Upper lobe of left lung (tissue), 4 donors: ENCODE data around the gene RIPOR2.

Experiments used
- CTCF ChIP-seq, 6 experiments: fragments of 450-650 bp in 4 of 6; fragments of 200-600 bp in 2 of 6; sonication (generic) in 2 of 6; IDR thresholded peaks; one replicate each; pipeline ENCODE4 v1.5.1; 2016 to 2019; ENCODE audit warnings: antibody characterized with exemption in 6 of 6
- POLR2A ChIP-seq, 4 donors: fragments of 450-650 bp; IDR thresholded peaks; one replicate each; pipeline ENCODE4 v1.5.1; 2016 to 2017; ENCODE audit warnings: antibody characterized with exemption in 4 of 4, mild to moderate bottlenecking in 2 of 4

- TF ChIP-seq CTCF (IDR thresholded peaks at IDR 0.05) = no peak
- no peak for TF ChIP-seq POLR2A (IDR thresholded peaks at IDR 0.05)
These were observed 156.9 kb downstream of the RIPOR2 start for GRCh38 chr6:24778878-24779277.
